ENCODE results near the gene SLC6A6. TPM values are rescaled to one million over a fixed set of nuclear protein-coding genes. Genes with fewer than 3 reads are reported as not detected.

SLC6A6 gene
- total RNA-seq, 4 donors from 2014 or later: 4.4 to 10.5 (median 7.7) TPM

DNA sequence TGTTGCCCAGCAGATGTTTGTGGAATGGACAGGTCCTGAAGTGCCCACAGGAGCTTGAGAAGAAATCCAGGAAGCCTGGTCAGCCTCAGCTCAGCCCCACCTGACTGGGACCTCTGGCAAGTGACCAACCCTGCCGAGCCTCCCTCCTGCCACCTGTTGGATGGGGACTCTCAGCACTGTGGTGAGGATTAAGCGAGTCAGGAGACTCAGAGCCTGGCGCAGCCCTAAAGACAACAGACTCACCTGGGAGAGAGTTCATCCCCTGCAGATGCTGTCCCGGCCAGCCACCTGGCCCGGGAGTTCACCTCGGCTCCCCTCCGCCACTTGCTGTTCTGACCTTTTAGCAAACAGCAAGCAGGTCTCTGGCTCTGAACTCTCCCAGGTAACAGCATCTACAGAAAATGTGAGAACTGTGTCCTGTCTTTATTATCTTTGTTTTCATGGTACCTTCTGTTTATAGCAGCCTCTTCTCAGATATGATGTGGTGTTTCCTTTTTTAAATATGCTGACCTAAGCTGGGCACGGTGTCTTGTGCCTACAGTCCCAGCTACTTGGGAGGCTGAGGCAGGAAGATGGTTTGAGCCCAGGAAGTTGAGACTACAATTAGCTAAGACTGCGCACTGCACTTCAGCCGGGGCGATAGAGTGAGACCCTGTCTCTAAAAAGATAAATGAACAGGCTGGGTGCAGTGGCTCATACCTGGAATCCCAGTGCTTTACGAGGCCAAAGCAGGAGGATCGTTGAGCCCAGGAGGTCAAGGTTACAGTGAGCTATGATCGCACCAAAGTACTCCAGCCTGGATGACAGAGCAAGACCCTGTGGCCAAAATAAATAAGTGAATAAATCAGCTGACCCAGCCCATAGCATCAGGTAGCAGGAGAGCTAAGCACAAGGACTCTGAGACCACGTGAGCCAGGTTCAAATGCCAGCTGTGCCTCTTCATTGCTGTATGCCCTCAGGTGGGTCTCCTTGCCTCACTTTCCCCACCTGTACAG is 32.4 kb upstream of the SLC6A6 start:
- H3K27ac ChIP-seq: no peak overlapping the region

DNA sequence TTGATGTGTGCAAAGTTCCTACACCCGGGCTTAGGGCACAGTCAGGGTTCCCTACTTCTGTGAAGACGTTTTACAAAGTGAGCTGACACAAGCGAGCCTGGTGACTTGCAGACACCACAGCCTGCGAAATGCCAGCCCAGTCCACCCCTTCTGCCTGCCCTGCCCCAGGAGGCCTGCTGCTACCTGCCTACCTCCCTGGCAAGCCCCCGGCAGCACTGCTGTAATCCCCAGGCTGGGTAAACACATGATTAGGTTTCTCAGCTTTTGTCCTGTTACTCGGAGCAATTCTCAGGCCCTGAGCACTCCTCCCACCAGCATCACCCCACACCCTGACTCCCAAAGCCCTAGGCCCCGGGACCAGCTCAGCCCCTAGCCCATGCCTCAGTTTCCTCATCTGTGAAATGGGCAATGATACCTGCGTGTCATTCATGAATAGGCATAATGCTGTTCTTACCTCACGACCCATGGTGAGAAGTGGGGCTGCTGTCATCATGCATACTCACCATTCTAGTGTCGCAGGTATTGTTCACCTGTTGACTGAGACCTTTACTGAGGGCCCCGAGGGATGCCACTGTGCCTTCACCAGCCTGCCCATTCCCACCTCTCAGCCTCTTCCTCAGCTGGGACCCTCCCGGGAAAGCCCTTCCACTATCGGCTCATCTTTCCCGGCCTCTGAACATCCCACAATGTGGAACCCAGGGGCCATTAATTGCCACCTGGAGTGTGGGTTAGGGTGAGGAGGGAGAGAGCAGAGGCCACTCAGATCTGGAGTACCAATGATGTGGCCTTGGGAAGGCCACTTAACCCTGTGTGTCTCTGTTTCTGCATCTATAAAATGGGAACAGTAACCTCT is 31.5 kb upstream of the SLC6A6 start:
- DNase-seq: no peak
- Histone ChIP-seq H3K4me1 (peaks cover 0 to 28% (median 19%) of the 10 kb centered on the region in 4 donors), H3K27me3 (no peaks in the 10 kb centered on the region), H3K9me3 (no peaks in the 10 kb centered on the region), H3K36me3 (no peaks in the 10 kb centered on the region), H3K27ac (no peak overlapping the region), H3K4me3 (no peak overlapping the region)
- WGBS, 2 donors (ENCODE audit: low coverage in 1 of 2): 79% methylated on average over 14 of the region's 14 CpGs; no CpG with 5 or more reads in 1 of the 2 donors
- in situ Hi-C loops (cut with MboI; ENCODE audit: low pct_ligation_motif_present in 1 of 4, low pct_unique_long_range_greater_than_20kb in 1 of 4, low sequenced_read_pairs in 3 of 4): no loop called here
- TF ChIP-seq EP300 (IDR thresholded peaks at IDR 0.05; ENCODE audit: low read depth) (no peak), POLR2A (IDR thresholded peaks at IDR 0.05) (no peak), POLR2AphosphoS5 (IDR thresholded peaks at IDR 0.05) (no peak)
- TF ChIP-seq, protein P1, sequence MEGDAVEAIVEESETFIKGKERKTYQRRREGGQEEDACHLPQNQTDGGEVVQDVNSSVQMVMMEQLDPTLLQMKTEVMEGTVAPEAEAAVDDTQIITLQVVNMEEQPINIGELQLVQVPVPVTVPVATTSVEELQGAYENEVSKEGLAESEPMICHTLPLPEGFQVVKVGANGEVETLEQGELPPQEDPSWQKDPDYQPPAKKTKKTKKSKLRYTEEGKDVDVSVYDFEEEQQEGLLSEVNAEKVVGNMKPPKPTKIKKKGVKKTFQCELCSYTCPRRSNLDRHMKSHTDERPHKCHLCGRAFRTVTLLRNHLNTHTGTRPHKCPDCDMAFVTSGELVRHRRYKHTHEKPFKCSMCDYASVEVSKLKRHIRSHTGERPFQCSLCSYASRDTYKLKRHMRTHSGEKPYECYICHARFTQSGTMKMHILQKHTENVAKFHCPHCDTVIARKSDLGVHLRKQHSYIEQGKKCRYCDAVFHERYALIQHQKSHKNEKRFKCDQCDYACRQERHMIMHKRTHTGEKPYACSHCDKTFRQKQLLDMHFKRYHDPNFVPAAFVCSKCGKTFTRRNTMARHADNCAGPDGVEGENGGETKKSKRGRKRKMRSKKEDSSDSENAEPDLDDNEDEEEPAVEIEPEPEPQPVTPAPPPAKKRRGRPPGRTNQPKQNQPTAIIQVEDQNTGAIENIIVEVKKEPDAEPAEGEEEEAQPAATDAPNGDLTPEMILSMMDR (IDR thresholded peaks at IDR 0.05): no peak
- intact Hi-C loops (cut with DNase I; ENCODE audit: low total_unique reads): no loop called here

More for the DNA sequence above, 32.4 kb upstream of the SLC6A6 start:
- no peaks in the 10 kb centered on the region for H3K27me3 ChIP-seq
- in situ Hi-C loops (cut with MboI; ENCODE audit: low pct_ligation_motif_present in 1 of 4, low pct_unique_long_range_greater_than_20kb in 1 of 4, low sequenced_read_pairs in 3 of 4) (no loop called here), intact Hi-C loops (cut with DNase I; ENCODE audit: low total_unique reads) (no loop called here)
- H3K4me1 ChIP-seq: peaks cover 0 to 28% (median 19%) of the 10 kb centered on the region in 4 donors
- H3K4me3 ChIP-seq: no peak overlapping the region
- H3K9me3 ChIP-seq: no peaks in the 10 kb centered on the region
- WGBS, 2 donors (ENCODE audit: low coverage in 1 of 2): 49 to 58% methylated on average over 7 to 15 of the region's 15 CpGs
- H3K36me3 ChIP-seq: no peaks in the 10 kb centered on the region
- peak; percentile 76 for DNase-seq
- TF ChIP-seq, protein P1 (IDR thresholded peaks at IDR 0.05): peak in 4 of 5 experiments; percentile 20 to 48 (median 38)
- no peak for TF ChIP-seq POLR2A (IDR thresholded peaks at IDR 0.05)

DNA sequence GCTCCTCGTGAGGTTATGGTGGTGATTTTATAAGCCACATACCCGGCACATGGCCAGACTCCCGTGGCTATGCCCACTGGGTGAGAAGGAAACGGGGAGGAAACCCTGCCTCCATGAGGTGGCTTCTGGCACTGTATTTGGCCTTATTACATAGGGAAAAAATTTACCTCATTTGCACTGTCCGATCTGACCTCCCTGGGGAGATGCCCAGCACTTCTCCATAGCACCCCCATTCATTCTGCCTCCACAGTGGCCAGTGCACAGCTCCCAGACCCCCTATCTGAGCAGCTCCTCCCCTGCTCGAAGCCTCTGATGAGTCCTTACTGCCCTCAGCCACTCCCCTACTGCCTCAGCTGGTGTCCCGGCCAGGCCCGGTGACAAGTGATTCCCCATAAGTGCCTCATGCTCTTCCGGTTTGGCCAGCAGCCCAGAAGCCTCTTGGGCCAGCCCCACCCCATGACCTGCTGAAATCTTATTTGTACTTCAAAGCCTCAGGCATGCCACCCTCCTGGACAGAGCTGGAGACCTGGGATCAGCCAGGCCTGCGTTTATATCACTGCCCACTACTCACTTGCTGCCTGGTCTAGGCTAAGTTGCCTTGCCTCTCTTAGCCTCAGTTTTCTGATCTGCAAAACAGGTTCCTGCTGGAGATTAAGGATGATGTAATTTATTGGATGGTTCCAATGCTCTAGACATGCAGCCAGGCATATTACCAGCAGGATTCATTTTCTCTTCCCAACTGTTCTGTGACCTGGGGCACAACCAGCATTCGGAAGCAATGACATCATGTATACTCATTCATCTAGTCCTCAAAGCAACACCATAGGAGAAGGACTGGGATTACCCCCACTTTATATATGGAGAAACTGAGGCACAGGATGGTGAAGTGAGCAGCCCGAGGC is 30.6 kb upstream of the SLC6A6 start:
- TF ChIP-seq POLR2AphosphoS5 (IDR thresholded peaks at IDR 0.05) (peak; percentile 9 to 62 (median 41)), EP300 (IDR thresholded peaks at IDR 0.05; ENCODE audit: low read depth) (no peak)
- TF ChIP-seq, protein P1 (IDR thresholded peaks at IDR 0.05): peak in 1 of 5 experiments; percentile 25
- no peaks in the 10 kb centered on the region for H3K9me3 ChIP-seq
- H3K27me3 ChIP-seq: no peaks in the 10 kb centered on the region
- peak; percentile 91 for DNase-seq
- in situ Hi-C loops (cut with MboI; ENCODE audit: low pct_ligation_motif_present in 1 of 4, low pct_unique_long_range_greater_than_20kb in 1 of 4, low sequenced_read_pairs in 3 of 4): no loop called here
- intact Hi-C loops (cut with DNase I; ENCODE audit: low total_unique reads): no loop called here
- H3K27ac ChIP-seq: peak overlapping the region in 2 of 4 donors; percentile 3 to 45
- no peak overlapping the region for H3K4me3 ChIP-seq
- H3K4me1 ChIP-seq: peaks cover 0 to 28% (median 19%) of the 10 kb centered on the region in 4 donors
- 29 to 48% methylated on average over 5 to 12 of the region's 12 CpGs for WGBS, 2 donors (ENCODE audit: low coverage in 1 of 2)
- H3K36me3 ChIP-seq: no peaks in the 10 kb centered on the region
